K562 (cell line): ENCODE results near the gene ELOF1. TPM values are rescaled to one million over a fixed set of nuclear protein-coding genes. Genes with fewer than 3 reads are reported as not detected.

Experiments used
- BRD4 ChIP-seq: fragments of 200-600 bp; sonication (generic); IDR thresholded peaks from 2 replicates; pipeline ENCODE4 v1.6.1; 2017; ENCODE audit warnings: inconsistent platforms
- CCNT2 ChIP-seq: IDR thresholded peaks from 2 replicates; pipeline ENCODE4 v1.6.1; 2011; ENCODE audit warnings: borderline replicate concordance, low read depth, mild to moderate bottlenecking, moderate library complexity, mixed read lengths, low read length; ENCODE audit not compliant: insufficient read length; ENCODE audit errors: extremely low read depth
- ELF4 ChIP-seq: fragments of 450-650 bp; formaldehyde crosslinking; IDR thresholded peaks from 2 replicates; pipeline ENCODE4 v1.4.0; 2022; ENCODE audit warnings: missing genetic modification characterization
- EP300 ChIP-seq: IDR thresholded peaks from 2 replicates; pipeline ENCODE4 v1.6.1; 2012; ENCODE audit warnings: low read length, improper control_type of control experiment
- ERF ChIP-seq: fragments of 450-650 bp; formaldehyde crosslinking; IDR thresholded peaks from 2 replicates; pipeline ENCODE4 v1.4.0; 2020; ENCODE audit warnings: mild to moderate bottlenecking, mixed read lengths
- ETV5 ChIP-seq: sonication (generic); formaldehyde crosslinking; IDR thresholded peaks from 2 replicates; pipeline ENCODE4 v1.4.0; 2020; ENCODE audit warnings: low read depth, mild to moderate bottlenecking, missing genetic modification reagents
- FOXA1 ChIP-seq: fragments of 450-650 bp; IDR thresholded peaks from 2 replicates; pipeline ENCODE4 v1.6.1; 2016; ENCODE audit warnings: mild to moderate bottlenecking, borderline replicate concordance
- HOXB6 ChIP-seq: fragments of 250-450 bp; sonication (Bioruptor Pico); IDR thresholded peaks from 2 replicates; pipeline ENCODE4 v1.5.1; 2022; ENCODE audit warnings: mild to moderate bottlenecking, borderline replicate concordance
- PHF21A ChIP-seq: fragments of 450-650 bp; IDR thresholded peaks from 2 replicates; pipeline ENCODE4 v1.6.1; 2017; ENCODE audit warnings: low read depth, borderline replicate concordance
- SLC30A9 ChIP-seq: fragments of 250-450 bp; sonication (Bioruptor Pico); IDR thresholded peaks from 2 replicates; pipeline ENCODE4 v1.8.0; 2022; ENCODE audit warnings: mild to moderate bottlenecking, moderate library complexity
- STAG1 ChIP-seq: sonication (generic); formaldehyde crosslinking; IDR thresholded peaks from 2 replicates; pipeline ENCODE4 v1.5.0; 2020; ENCODE audit warnings: missing genetic modification reagents, borderline replicate concordance
- ZBTB8A ChIP-seq: fragments of 450-650 bp; IDR thresholded peaks from 2 replicates; pipeline ENCODE4 v1.6.1; 2018; ENCODE audit warnings: mild to moderate bottlenecking, moderate library complexity; ENCODE audit not compliant: partially characterized antibody
- ZNF175 ChIP-seq: fragments of 200-800 bp; sonication (Bioruptor generic); IDR thresholded peaks from 2 replicates; pipeline ENCODE4 v1.6.1; 2016; ENCODE audit warnings: low read depth, mild to moderate bottlenecking, missing genetic modification characterization, missing compliant biosample characterization
- ZNF24 ChIP-seq: fragments of 450-650 bp; IDR thresholded peaks from 2 replicates; pipeline ENCODE4 v1.6.1; 2016
- ZNF274 ChIP-seq: IDR thresholded peaks from 2 replicates; pipeline ENCODE4 v1.6.1; 2011; ENCODE audit warnings: low read depth, mild to moderate bottlenecking, low read length, moderate library complexity, borderline replicate concordance
- ZNF444 ChIP-seq: fragments of 250-450 bp; sonication (Bioruptor Pico); IDR thresholded peaks from 2 replicates; pipeline ENCODE4 v1.4.0; 2020; ENCODE audit warnings: mild to moderate bottlenecking, moderate library complexity
- polyA plus RNA-seq, 8 experiments: library from polyadenylated mRNA; depleted of rRNA in 4 of 8; stranded (reverse) in 5 of 8; unstranded in 3 of 8; fragments of >200 nt; fragmentation: Nextera tagmentation in 2 of 8; fragmentation: Illumina TruSeq in 1 of 8; extraction: Ambion mirVana in 2 of 8; extraction: Trizol in 1 of 8; gene quantifications; 2 replicates each; pipeline versions ENCODE4 v1.2.1 to v1.2.3, GENCODE V29; 2011 to 2014; ENCODE audit warnings: inconsistent platforms in 1 of 8, missing spikeins in 1 of 8
- total RNA-seq, 7 experiments: library from RNA; depleted of rRNA in 6 of 7; stranded (reverse); fragments of >200 nt in 6 of 7; fragmentation: Illumina TruSeq in 2 of 7; extraction: Trizol in 2 of 7; gene quantifications; 2 replicates each; pipeline versions ENCODE4 v1.2.1 to v1.2.3, GENCODE V29; 2011 to 2021; ENCODE audit warnings: low replicate concordance in 1 of 7
- TF ChIP-seq, protein P1 (sequence below): fragments of 450-650 bp; formaldehyde crosslinking; IDR thresholded peaks from 2 replicates; pipeline ENCODE4 v1.4.0; 2020; ENCODE audit warnings: mild to moderate bottlenecking, moderate library complexity
- TF ChIP-seq, protein P2 (sequence below), 2 experiments: fragments of 450-650 bp; formaldehyde crosslinking in 1 of 2; IDR thresholded peaks; 2 replicates each; pipeline versions ENCODE4 v1.4.0 to v1.6.1; 2014 to 2020; ENCODE audit warnings: mild to moderate bottlenecking in 2 of 2, borderline replicate concordance in 1 of 2, low read depth in 1 of 2

ELOF1 gene
- total and polyA plus RNA-seq, 9 of the 15 experiments (the other 6 are each of a cell fraction or from before 2014, with no cell fraction given) = 16.7 to 147 (median 74.2) TPM

GRCh38 chr19:11597202-11598102, 38.4 kb upstream of the ELOF1 start, which contains the start of gene ZNF627 (continued):
- TF ChIP-seq ELF4 (CRISPR knock-in tag) (no peak), PHF21A (no peak), BRD4 (no peak), SLC30A9 (CRISPR knock-in tag) (no peak), STAG1 (CRISPR knock-in tag) (no peak), ETV5 (CRISPR knock-in tag) (peak; percentile 61), ZNF24 (peak; percentile 63; the same call in 1 of the 2 replicates), ZNF175 (CRISPR knock-in tag) (0 out of 2 replicates have a peak, but pooled peaks have one; percentile 19), HOXB6 (no peak), ZBTB8A (no peak), ERF (no peak), ZNF444 (no peak), FOXA1 (no peak), EP300 (no peak; the same call in 1 of the 2 replicates), ZNF274 (no peak), CCNT2 (peak; percentile 46)
- TF ChIP-seq, protein P1, sequence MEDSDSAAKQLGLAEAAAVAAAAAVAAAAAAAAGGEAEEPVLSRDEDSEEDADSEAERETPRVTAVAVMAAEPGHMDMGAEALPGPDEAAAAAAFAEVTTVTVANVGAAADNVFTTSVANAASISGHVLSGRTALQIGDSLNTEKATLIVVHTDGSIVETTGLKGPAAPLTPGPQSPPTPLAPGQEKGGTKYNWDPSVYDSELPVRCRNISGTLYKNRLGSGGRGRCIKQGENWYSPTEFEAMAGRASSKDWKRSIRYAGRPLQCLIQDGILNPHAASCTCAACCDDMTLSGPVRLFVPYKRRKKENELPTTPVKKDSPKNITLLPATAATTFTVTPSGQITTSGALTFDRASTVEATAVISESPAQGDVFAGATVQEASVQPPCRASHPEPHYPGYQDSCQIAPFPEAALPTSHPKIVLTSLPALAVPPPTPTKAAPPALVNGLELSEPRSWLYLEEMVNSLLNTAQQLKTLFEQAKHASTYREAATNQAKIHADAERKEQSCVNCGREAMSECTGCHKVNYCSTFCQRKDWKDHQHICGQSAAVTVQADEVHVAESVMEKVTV = 0 out of 2 replicates have a peak, but pooled peaks have one; percentile 14
- TF ChIP-seq, protein P2, sequence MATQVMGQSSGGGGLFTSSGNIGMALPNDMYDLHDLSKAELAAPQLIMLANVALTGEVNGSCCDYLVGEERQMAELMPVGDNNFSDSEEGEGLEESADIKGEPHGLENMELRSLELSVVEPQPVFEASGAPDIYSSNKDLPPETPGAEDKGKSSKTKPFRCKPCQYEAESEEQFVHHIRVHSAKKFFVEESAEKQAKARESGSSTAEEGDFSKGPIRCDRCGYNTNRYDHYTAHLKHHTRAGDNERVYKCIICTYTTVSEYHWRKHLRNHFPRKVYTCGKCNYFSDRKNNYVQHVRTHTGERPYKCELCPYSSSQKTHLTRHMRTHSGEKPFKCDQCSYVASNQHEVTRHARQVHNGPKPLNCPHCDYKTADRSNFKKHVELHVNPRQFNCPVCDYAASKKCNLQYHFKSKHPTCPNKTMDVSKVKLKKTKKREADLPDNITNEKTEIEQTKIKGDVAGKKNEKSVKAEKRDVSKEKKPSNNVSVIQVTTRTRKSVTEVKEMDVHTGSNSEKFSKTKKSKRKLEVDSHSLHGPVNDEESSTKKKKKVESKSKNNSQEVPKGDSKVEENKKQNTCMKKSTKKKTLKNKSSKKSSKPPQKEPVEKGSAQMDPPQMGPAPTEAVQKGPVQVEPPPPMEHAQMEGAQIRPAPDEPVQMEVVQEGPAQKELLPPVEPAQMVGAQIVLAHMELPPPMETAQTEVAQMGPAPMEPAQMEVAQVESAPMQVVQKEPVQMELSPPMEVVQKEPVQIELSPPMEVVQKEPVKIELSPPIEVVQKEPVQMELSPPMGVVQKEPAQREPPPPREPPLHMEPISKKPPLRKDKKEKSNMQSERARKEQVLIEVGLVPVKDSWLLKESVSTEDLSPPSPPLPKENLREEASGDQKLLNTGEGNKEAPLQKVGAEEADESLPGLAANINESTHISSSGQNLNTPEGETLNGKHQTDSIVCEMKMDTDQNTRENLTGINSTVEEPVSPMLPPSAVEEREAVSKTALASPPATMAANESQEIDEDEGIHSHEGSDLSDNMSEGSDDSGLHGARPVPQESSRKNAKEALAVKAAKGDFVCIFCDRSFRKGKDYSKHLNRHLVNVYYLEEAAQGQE (IDR thresholded peaks at IDR 0.05; ENCODE audit: borderline replicate concordance) = peak; percentile 99
- TF ChIP-seq, protein P2 (CRISPR knock-in tag; IDR thresholded peaks at IDR 0.05; ENCODE audit: low read depth) = peak; percentile 65; the same call in 1 of the 2 replicates
